SIG-M5 treated with dmso at 0.1 percent for 504 hours (cell line): ENCODE results near the gene HDLBP.

ENCODE experiments used
- DNase-seq: peaks from one replicate; lab custom pipeline; 2025; ENCODE audit not compliant: unreplicated experiment; lab: John Stamatoyannopoulos, UW

The HDLBP gene

GRCh38 chr2:241182531-241183133 lies 132.8 kb downstream of the HDLBP start:
- no peak for DNase-seq

GRCh38 chr2:241182126-241182525 lies 133.3 kb downstream of the HDLBP start:
- DNase-seq = no peak

DNA sequence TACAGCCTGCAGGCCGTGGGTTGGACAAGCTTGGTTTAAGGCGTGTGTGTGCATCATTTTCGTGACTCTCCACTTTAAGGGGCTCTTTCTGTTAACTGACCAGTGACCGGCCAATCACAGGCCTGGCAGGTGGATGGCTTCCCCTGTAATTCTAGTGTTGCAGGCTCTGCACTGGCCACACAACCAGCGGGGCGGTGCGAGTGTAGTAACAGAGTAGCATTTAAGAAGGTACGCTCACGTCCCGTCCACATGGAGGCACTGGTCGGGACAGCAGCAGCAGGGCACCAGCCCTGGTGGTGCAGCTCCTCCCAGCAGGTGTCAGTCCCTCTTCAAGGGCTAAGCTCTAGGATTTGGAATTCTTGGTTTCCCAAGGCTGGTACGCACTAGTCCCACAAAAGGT lies 135.0 kb downstream of the HDLBP start:
- no peak for DNase-seq

- no peak for DNase-seq
Measured at GRCh38 chr2:241179899-241180298, 135.6 kb downstream of the HDLBP start.

DNA sequence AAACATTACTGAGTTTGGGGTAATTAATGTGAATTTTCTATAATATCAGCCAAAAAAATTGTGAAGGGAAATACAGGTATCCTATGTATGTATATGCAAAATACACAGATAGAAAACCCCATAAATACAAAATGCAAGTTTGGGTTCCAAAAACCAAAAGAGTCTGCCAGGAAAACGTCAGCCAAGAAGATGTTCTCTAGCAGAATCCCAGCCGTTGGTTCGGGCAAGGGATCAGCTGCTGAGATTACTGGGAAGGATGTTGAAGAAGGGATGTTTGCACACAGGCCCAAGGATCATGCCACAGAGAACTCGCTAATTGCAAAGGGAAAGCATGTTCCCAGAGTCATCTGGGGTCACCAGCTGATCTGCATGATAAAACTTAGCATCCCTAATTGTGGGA lies 136.5 kb downstream of the HDLBP start:
- DNase-seq = no peak

DNA sequence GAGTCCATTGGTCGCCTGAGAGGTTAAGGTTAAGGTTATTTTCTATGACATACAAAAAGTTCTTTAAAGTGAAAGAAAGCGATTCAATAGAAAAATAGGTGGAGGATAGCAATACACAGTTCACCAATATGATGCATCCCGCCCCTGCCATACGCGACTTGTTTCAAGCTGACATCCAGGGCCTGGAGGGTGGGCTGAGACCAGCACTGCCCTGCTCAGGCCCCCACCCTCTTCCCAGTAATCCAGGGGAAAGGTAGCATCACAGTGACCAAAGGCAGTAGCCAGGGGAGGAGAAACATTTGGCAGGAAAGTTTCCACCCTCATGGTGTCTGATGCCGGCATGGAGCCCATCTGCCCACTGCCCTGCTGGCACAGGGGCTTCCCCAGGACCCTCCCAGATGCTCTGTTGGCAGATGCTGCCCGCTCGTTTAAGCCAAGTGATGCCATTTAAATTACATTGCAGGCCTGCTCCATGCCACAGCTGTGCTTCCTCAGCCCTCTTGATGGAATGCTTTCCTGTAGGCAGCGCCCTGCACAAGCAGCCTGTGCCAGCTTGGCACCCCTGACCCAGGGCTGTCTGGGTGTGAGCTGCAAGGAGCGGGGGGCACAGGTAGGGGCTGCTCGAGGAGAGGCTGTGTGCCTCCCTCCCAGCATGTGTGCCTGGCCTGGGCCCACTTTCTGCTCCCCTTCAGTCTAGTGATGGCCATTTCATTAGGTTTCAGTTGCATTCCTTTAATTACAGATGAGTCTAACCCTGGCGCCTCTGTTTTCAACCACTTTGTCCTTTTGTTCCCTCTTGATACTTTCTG lies 137.7 kb downstream of the HDLBP start:
- no peak for DNase-seq
